Tibial nerve (tissue), 4 donors: ENCODE data around the gene NMT1.

Experiments used
- CTCF ChIP-seq, 5 experiments: fragments of 200-600 bp in 3 of 5; fragments of 450-650 bp in 2 of 5; sonication (generic) in 3 of 5; IDR thresholded peaks; one replicate each; pipeline ENCODE4 v1.5.1; 2016 to 2019; ENCODE audit warnings: antibody characterized with exemption in 5 of 5, mild to moderate bottlenecking in 3 of 5, moderate library complexity in 2 of 5
- EP300 ChIP-seq, 2 donors: sonication (generic); formaldehyde crosslinking; IDR thresholded peaks; one replicate each; pipeline ENCODE4 v1.6.1; 2017; ENCODE audit warnings: antibody characterized with exemption in 2 of 2, mild to moderate bottlenecking in 1 of 2
- POLR2A ChIP-seq, 2 donors: fragments of 450-650 bp; IDR thresholded peaks; one replicate each; pipeline ENCODE4 v1.6.1; 2017; ENCODE audit warnings: antibody characterized with exemption in 2 of 2, mild to moderate bottlenecking in 2 of 2, moderate library complexity in 2 of 2

GRCh38 chr17:45114117-45114932, 53.2 kb downstream of the NMT1 start:
- TF ChIP-seq EP300 (IDR thresholded peaks at IDR 0.05) (no peak), CTCF (IDR thresholded peaks at IDR 0.05) (no peak), POLR2A (IDR thresholded peaks at IDR 0.05) (no peak)
